Osteocyte (in vitro differentiated cells): ENCODE measurements around the gene DGCR6L. TPM values are rescaled to one million over a fixed set of nuclear protein-coding genes. Genes with fewer than 3 reads are reported as not detected.
"Not testable (repeated sequence)": the region's sequence is repeated elsewhere in the genome, so short reads cannot be mapped to it uniquely, and the experiment has no call there.

Source experiments
- DNase-seq: peaks from one replicate; pipeline ENCODE4 v3.0.0; 2021; ENCODE audit warnings: mixed read lengths; ENCODE audit not compliant: unreplicated experiment; ENCODE audit errors: extremely low spot score
- H3K27ac Mint-ChIP-seq: one replicate; pipeline ENCODE4 v1.8.0; 2021; ENCODE audit warnings: mild to moderate bottlenecking, mixed read lengths; ENCODE audit not compliant: unreplicated experiment
- H3K27me3 Mint-ChIP-seq: one replicate; pipeline ENCODE4 v1.8.0; 2021; ENCODE audit warnings: mixed read lengths; ENCODE audit not compliant: unreplicated experiment
- H3K36me3 Mint-ChIP-seq: one replicate; pipeline ENCODE4 v1.8.0; 2021; ENCODE audit warnings: mixed read lengths; ENCODE audit not compliant: unreplicated experiment
- H3K4me1 Mint-ChIP-seq: one replicate; pipeline ENCODE4 v1.8.0; 2021; ENCODE audit warnings: mixed read lengths; ENCODE audit not compliant: unreplicated experiment
- H3K4me3 Mint-ChIP-seq: one replicate; pipeline ENCODE4 v1.8.0; 2021; ENCODE audit warnings: mild to moderate bottlenecking, moderate library complexity, mixed read lengths; ENCODE audit not compliant: unreplicated experiment
- H3K9me3 Mint-ChIP-seq: one replicate; pipeline ENCODE4 v1.8.0; 2021; ENCODE audit warnings: mixed read lengths; ENCODE audit not compliant: unreplicated experiment
- CTCF ChIP-seq: fragments of 200-600 bp; sonication (generic); IDR thresholded peaks from 2 replicates; pipeline ENCODE4 v1.5.0; 2021; ENCODE audit warnings: antibody characterized with exemption, mild to moderate bottlenecking, moderate library complexity
- total RNA-seq: library from RNA; stranded (reverse); gene quantifications from 2 replicates; pipeline ENCODE4 v1.2.1, GENCODE V29; 2021

The DGCR6L gene
- total RNA-seq, 1 donor from 2014 or later = 59.4 TPM

- Mint-ChIP-seq H3K27ac (no peak overlapping the region), H3K4me3 (no peak overlapping the region), H3K36me3 (no peaks in the 10 kb centered on the region), H3K9me3 (no peaks in the 10 kb centered on the region), H3K4me1 (peaks cover 13% of the 10 kb centered on the region), H3K27me3 (peaks cover under 1% of the 10 kb centered on the region)
- DNase-seq = no peak
- TF ChIP-seq CTCF = no peak
Observed at GRCh38 chr22:20305894-20306645, 13.8 kb downstream of the DGCR6L start.

GRCh38 chr22:20305230-20305893 lies 14.5 kb downstream of the DGCR6L start:
- not testable (repeated sequence) for H3K4me3 Mint-ChIP-seq, H3K9me3 Mint-ChIP-seq, H3K36me3 Mint-ChIP-seq, H3K27ac Mint-ChIP-seq, H3K27me3 Mint-ChIP-seq, DNase-seq
- H3K4me1 Mint-ChIP-seq = peaks cover 13% of the 10 kb centered on the region

GRCh38 chr22:20304646-20305045 lies 15.2 kb downstream of the DGCR6L start:
- H3K4me3 Mint-ChIP-seq = no peak overlapping the region
- no peak for DNase-seq
- H3K36me3 Mint-ChIP-seq = no peaks in the 10 kb centered on the region

GRCh38 chr22:20303229-20303534 lies 16.7 kb downstream of the DGCR6L start:
- not testable (repeated sequence) for H3K4me1 Mint-ChIP-seq, H3K27me3 Mint-ChIP-seq, H3K36me3 Mint-ChIP-seq, H3K4me3 Mint-ChIP-seq, H3K9me3 Mint-ChIP-seq, DNase-seq, H3K27ac Mint-ChIP-seq

More at GRCh38 chr22:20304646-20305045, 15.2 kb downstream of the DGCR6L start:
- TF ChIP-seq CTCF = no peak
- peaks cover 13% of the 10 kb centered on the region for H3K4me1 Mint-ChIP-seq
- peaks cover 7% of the 10 kb centered on the region for H3K27me3 Mint-ChIP-seq
- H3K27ac Mint-ChIP-seq = no peak overlapping the region
- H3K9me3 Mint-ChIP-seq = no peaks in the 10 kb centered on the region

- H3K27me3 Mint-ChIP-seq = peaks cover 14% of the 10 kb centered on the region
- H3K4me1 Mint-ChIP-seq = peaks cover 9% of the 10 kb centered on the region
- H3K27ac Mint-ChIP-seq = no peak overlapping the region
- H3K4me3 Mint-ChIP-seq = no peak overlapping the region
- no peaks in the 10 kb centered on the region for H3K36me3 Mint-ChIP-seq
- DNase-seq = no peak
- H3K9me3 Mint-ChIP-seq = no peaks in the 10 kb centered on the region
- no peak for TF ChIP-seq CTCF
Observed at GRCh38 chr22:20302438-20303228, 17.2 kb downstream of the DGCR6L start.

GRCh38 chr22:20299746-20300136 lies 20.1 kb downstream of the DGCR6L start:
- Mint-ChIP-seq H3K27ac (no peak overlapping the region), H3K4me3 (no peak overlapping the region), H3K27me3 (peaks cover 27% of the 10 kb centered on the region), H3K36me3 (no peaks in the 10 kb centered on the region), H3K9me3 (no peaks in the 10 kb centered on the region), H3K4me1 (peaks cover 9% of the 10 kb centered on the region)
- no peak for TF ChIP-seq CTCF
- no peak for DNase-seq
